Mucosa of stomach (tissue), 1 donor: ENCODE measurements around the gene LRRC30.

ENCODE experiments used
- H3K27me3 ChIP-seq: one replicate; pipeline ENCODE4 v1.7.0; 2013; ENCODE audit warnings: mild to moderate bottlenecking, low read length; ENCODE audit not compliant: control insufficient read depth, insufficient read depth
- H3K36me3 ChIP-seq: one replicate; pipeline ENCODE4 v1.7.0; 2013; ENCODE audit warnings: low read length; ENCODE audit not compliant: control insufficient read depth, insufficient read depth
- H3K4me1 ChIP-seq: one replicate; pipeline ENCODE4 v1.7.0; 2013; ENCODE audit warnings: mild to moderate bottlenecking, low read length; ENCODE audit not compliant: control insufficient read depth, insufficient read depth
- H3K4me3 ChIP-seq: one replicate; pipeline ENCODE4 v1.7.0; 2013; ENCODE audit warnings: low read length
- H3K9ac ChIP-seq: one replicate; pipeline ENCODE4 v1.7.0; 2013; ENCODE audit warnings: mild to moderate bottlenecking, low read length, moderate library complexity
- H3K9me3 ChIP-seq: one replicate; pipeline ENCODE4 v1.7.0; 2013; ENCODE audit warnings: mild to moderate bottlenecking, low read length, moderate library complexity; ENCODE audit not compliant: control insufficient read depth
- donor health status: Pancreatic carcinoma.

LRRC30 gene

DNA sequence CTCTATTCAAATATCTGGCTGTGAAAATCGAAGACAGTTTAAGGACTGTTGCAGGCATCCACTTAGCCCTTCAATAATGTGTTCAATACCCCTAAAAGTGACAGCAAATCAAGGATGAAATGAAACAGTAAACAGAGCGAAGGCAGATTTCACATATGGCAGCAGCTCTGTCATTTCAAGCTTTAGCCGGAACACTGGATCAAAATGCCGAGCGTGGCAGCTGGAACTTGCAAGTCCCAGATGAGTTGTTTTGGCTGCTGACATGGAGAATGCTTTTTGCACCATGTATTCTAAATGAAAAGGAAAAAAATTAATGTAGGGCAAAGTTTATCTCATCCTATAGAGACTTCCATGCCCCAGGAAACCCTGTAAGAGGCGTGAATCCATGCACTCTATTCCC is 18.0 kb downstream of the LRRC30 start:
- Histone ChIP-seq H3K27me3 (no peaks in the 10 kb centered on the region), H3K9me3 (no peaks in the 10 kb centered on the region), H3K9ac (no peak overlapping the region), H3K4me3 (no peak overlapping the region), H3K4me1 (no peaks in the 10 kb centered on the region), H3K36me3 (no peaks in the 10 kb centered on the region)

DNA sequence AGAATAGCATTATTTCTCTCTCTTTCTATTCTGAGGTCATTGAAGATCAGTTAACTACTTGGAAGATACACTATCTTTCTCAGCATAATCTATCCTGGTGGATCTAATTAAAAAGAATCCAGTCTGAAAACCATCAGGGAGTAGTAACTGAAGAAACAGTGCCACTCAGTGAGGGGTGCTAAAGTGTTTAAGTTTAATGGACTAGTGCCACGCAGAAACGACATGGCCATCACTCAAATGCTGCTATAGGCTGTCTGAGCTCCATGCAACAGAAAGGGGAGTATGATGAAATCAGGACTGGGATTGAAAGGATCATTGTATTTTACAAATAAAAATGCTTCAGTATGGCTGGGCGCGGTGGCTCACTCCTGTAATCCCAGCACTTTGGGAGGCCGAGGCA is 23.3 kb downstream of the LRRC30 start:
- H3K9ac ChIP-seq: no peak overlapping the region
- no peaks in the 10 kb centered on the region for H3K4me1 ChIP-seq
- no peaks in the 10 kb centered on the region for H3K27me3 ChIP-seq
- H3K9me3 ChIP-seq: no peaks in the 10 kb centered on the region
- no peak overlapping the region for H3K4me3 ChIP-seq
- no peaks in the 10 kb centered on the region for H3K36me3 ChIP-seq

DNA sequence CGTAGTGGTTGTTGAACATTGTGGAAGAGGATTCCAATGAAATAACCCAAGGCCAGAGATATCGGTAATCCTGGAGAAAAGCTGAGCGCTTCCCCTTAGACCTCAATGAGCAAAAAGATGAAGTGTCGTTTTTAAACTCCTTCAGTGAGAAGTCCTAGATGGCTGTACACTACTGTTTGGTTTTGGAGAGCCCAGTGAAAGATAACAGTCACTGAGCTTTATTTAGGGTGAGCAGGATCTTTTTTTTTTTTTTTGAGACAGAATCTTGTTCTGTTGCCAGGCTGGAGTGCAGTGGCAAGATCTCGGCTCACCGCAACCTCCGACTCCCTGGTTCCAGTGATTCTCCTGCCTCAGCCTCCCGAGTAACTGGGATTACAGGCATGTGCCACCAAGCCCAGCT is 24.2 kb downstream of the LRRC30 start:
- no peaks in the 10 kb centered on the region for H3K27me3 ChIP-seq

GRCh38 chr18:7255643-7256042 is 24.8 kb downstream of the LRRC30 start:
- no peaks in the 10 kb centered on the region for H3K9me3 ChIP-seq
- H3K4me3 ChIP-seq: no peak overlapping the region
- no peaks in the 10 kb centered on the region for H3K27me3 ChIP-seq
- H3K36me3 ChIP-seq: no peaks in the 10 kb centered on the region
- H3K4me1 ChIP-seq: no peaks in the 10 kb centered on the region
- H3K9ac ChIP-seq: no peak overlapping the region

More for the DNA sequence above, 24.2 kb downstream of the LRRC30 start:
- H3K4me1 ChIP-seq: no peaks in the 10 kb centered on the region
- no peaks in the 10 kb centered on the region for H3K9me3 ChIP-seq
- H3K36me3 ChIP-seq: no peaks in the 10 kb centered on the region
- H3K4me3 ChIP-seq: no peak overlapping the region
- H3K9ac ChIP-seq: no peak overlapping the region

DNA sequence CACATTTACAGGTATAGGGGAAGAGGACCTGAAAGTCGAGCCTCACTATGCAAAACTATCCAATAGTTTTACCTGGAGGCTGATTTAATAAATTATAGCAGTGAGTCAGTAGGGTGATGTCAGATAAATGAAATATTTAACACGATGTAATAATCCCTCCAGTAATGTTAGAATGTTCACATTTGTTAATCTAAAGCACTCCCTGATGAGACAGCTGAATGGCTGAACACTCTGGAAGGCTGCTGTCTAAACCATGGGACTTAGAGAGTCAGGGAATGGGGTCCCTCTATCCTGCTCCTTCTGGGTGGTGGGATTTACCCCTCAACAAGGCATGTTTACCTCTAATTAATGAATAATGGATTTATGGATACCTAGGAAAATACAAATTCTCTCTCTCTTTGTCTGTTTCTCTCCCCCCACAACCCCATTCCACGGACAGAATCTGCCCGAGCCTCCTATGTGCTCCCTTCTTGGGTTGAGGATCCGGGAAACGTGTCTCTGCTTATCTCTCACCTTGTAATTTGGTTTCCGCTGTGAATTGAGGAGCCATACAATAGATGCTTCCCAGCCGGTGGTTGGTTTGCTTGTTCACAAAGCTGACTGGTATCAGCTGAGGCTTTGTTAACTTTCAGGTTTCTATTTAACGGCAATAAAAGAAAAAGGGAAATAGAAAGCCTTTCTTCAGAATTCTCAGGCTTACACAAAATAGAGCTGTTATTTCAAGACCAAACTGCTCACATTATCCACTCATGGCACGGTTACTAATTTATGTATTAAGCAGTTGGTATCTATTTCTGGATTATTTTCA is 25.9 kb downstream of the LRRC30 start:
- Histone ChIP-seq H3K9me3 (no peaks in the 10 kb centered on the region), H3K27me3 (no peaks in the 10 kb centered on the region), H3K9ac (no peak overlapping the region), H3K36me3 (no peaks in the 10 kb centered on the region), H3K4me1 (no peaks in the 10 kb centered on the region), H3K4me3 (no peak overlapping the region)

- no peaks in the 10 kb centered on the region for H3K9me3 ChIP-seq
- H3K9ac ChIP-seq: no peak overlapping the region
- no peaks in the 10 kb centered on the region for H3K4me1 ChIP-seq
- H3K36me3 ChIP-seq: no peaks in the 10 kb centered on the region
- H3K4me3 ChIP-seq: no peak overlapping the region
- H3K27me3 ChIP-seq: no peaks in the 10 kb centered on the region
These were observed 26.5 kb downstream of the LRRC30 start for GRCh38 chr18:7257426-7257740.

DNA sequence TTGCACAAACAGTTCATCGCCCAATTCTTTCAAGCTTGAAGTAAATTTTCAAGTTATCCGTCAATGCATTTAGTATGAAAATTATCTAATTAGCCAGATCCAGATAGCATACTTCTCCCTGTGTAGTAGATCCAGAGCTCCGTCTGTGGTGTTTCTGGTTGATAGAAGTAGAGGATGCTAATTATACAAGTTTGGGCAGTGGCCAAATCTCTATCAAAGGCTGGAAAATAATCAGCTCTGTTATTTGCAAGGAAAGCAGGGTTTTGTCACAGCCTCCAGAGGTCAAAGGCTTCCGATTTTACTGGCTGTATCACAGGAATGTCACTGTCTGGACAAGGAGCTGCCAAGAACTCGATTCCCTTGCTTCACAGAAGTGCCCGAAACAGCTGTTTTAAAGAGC is 28.6 kb downstream of the LRRC30 start:
- Histone ChIP-seq H3K9ac (no peak overlapping the region), H3K4me1 (no peaks in the 10 kb centered on the region), H3K36me3 (no peaks in the 10 kb centered on the region), H3K4me3 (no peak overlapping the region), H3K27me3 (no peaks in the 10 kb centered on the region), H3K9me3 (no peaks in the 10 kb centered on the region)

DNA sequence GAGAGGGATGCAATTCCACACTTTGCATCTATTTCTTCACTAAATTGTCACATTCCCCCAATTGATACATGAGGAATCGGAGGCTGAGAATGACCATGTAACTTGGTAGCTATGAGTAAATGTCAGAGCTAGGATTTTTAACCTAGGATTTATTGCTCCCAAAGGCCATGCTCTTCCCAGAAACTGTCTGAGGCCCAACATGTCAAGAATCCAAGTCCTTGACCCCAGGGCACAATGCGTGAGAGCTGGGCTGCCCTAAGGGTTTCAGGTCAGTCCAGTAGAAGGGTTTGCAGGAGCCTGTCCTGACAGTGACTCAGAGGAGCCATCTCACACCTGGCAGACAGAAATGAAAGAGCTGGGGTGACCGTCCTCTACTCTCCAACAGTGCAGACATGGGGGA is 30.3 kb downstream of the LRRC30 start:
- no peaks in the 10 kb centered on the region for H3K4me1 ChIP-seq
- H3K9me3 ChIP-seq: no peaks in the 10 kb centered on the region
- H3K27me3 ChIP-seq: no peaks in the 10 kb centered on the region
- H3K4me3 ChIP-seq: no peak overlapping the region
- no peak overlapping the region for H3K9ac ChIP-seq
- H3K36me3 ChIP-seq: no peaks in the 10 kb centered on the region

DNA sequence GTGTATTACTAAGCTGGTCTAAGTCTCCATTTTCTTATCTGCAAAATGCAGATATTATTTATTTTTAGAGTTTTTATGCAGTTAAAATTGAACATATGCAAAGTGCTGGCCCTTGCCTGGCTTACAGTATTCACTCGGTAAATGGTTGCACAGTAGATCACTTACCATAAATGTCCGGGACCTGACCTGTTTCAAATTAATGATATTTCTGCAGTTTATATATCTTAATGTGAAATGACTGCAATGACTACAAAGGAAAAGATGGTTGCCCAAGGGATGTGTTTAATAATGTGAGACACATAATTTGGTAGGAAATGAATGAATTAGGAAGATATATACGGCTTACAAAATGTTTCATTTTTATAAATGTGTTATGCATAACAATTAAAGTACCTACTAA is 37.1 kb downstream of the LRRC30 start:
- H3K4me1 ChIP-seq: no peaks in the 10 kb centered on the region
- no peak overlapping the region for H3K4me3 ChIP-seq
- no peaks in the 10 kb centered on the region for H3K27me3 ChIP-seq
- H3K36me3 ChIP-seq: no peaks in the 10 kb centered on the region
- H3K9ac ChIP-seq: no peak overlapping the region
- no peaks in the 10 kb centered on the region for H3K9me3 ChIP-seq

DNA sequence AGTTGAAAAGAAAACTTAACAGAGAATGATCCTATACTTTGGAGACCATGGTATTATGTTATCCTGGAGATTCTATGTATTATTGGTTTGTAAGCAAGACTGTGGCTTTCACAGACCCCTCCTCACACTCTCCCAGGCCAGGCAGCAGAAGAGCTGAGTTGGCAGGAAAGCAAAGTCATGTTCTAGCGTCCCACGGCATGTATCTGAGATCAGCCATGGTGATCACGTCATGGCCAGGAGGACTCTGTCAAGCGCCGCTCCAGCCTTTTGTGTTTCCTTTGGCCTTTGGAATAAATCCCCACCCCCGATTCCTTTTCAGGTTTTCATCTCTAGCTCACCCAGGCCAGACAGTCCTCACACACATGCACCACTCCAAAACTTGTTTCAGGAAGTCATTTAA is 39.1 kb downstream of the LRRC30 start:
- no peaks in the 10 kb centered on the region for H3K4me1 ChIP-seq
- no peak overlapping the region for H3K4me3 ChIP-seq
- no peaks in the 10 kb centered on the region for H3K9me3 ChIP-seq
- H3K9ac ChIP-seq: no peak overlapping the region
- H3K36me3 ChIP-seq: no peaks in the 10 kb centered on the region
- no peaks in the 10 kb centered on the region for H3K27me3 ChIP-seq

- Histone ChIP-seq H3K36me3 (no peaks in the 10 kb centered on the region), H3K27me3 (no peaks in the 10 kb centered on the region), H3K9me3 (no peaks in the 10 kb centered on the region), H3K9ac (no peak overlapping the region), H3K4me3 (no peak overlapping the region), H3K4me1 (no peaks in the 10 kb centered on the region)
These were observed 41.6 kb downstream of the LRRC30 start for GRCh38 chr18:7272311-7273049.

DNA sequence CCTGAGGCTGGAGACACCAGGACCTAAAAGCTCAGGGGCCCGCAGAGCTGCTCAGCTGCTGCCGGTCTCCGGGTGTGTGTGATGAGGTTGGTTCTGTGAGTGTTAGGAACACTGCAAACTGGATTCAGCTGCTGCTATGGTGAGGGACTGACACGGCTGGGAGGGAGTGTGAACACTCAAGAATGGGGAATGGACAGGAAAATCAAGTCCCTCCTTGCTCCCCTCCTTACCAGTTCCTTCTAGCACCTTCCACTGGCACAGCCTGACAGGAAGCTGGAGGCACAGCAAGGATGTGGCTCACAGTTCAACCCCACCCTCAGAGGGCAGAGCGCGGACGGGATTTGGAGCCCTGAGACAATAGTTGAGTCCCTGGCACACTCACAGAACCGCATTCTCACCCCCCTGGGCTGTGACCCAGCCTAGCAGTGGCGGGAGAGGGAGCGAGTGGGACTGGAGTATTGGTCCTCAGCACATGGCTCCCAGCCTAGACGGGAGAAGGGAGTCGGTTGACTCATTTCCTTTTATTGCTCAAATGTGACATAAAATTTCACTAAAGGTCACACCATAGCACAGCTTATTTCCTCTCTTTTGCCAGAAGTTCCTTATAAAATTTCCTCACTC is 42.5 kb downstream of the LRRC30 start:
- H3K36me3 ChIP-seq: no peaks in the 10 kb centered on the region
- H3K4me1 ChIP-seq: no peaks in the 10 kb centered on the region
- no peak overlapping the region for H3K9ac ChIP-seq
- H3K27me3 ChIP-seq: no peaks in the 10 kb centered on the region
- no peak overlapping the region for H3K4me3 ChIP-seq
- H3K9me3 ChIP-seq: no peaks in the 10 kb centered on the region
